Measurements from ENCODE around the gene CFAP52.
"Not testable (repeated sequence)": the region's sequence is repeated elsewhere in the genome, so short reads cannot be mapped to it uniquely, and the experiment has no call there.

GRCh38 chr17:9604583-9604982 lies 28.1 kb downstream of the CFAP52 start:
- TF ChIP-seq, protein P1, sequence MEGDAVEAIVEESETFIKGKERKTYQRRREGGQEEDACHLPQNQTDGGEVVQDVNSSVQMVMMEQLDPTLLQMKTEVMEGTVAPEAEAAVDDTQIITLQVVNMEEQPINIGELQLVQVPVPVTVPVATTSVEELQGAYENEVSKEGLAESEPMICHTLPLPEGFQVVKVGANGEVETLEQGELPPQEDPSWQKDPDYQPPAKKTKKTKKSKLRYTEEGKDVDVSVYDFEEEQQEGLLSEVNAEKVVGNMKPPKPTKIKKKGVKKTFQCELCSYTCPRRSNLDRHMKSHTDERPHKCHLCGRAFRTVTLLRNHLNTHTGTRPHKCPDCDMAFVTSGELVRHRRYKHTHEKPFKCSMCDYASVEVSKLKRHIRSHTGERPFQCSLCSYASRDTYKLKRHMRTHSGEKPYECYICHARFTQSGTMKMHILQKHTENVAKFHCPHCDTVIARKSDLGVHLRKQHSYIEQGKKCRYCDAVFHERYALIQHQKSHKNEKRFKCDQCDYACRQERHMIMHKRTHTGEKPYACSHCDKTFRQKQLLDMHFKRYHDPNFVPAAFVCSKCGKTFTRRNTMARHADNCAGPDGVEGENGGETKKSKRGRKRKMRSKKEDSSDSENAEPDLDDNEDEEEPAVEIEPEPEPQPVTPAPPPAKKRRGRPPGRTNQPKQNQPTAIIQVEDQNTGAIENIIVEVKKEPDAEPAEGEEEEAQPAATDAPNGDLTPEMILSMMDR (conservative IDR thresholded peaks at IDR 0.05; ENCODE audit: low read depth, low read length), result not testable (repeated sequence)
- TF ChIP-seq EZH2 (IDR thresholded peaks at IDR 0.05; ENCODE audit: low read length, unreplicated experiment); EZH2phosphoT487 (IDR thresholded peaks at IDR 0.05; ENCODE audit: borderline replicate concordance, low read length): not testable (repeated sequence)
